GM12878 (cell line): ENCODE measurements around the gene ZBED4.

Experiments
- POLR2A ChIP-seq: IDR thresholded peaks from 2 replicates; pipeline ENCODE4 v1.6.1; 2011; ENCODE audit warnings: low read depth, mild to moderate bottlenecking, low read length
- RFX5 ChIP-seq: IDR thresholded peaks from 2 replicates; pipeline ENCODE4 v1.6.1; 2011; ENCODE audit warnings: low read depth, low read length, improper control_type of control experiment
- SP1 ChIP-seq: IDR thresholded peaks from one replicate; pipeline ENCODE4 v1.6.1; 2011; ENCODE audit warnings: low read depth, low read length
- SRF ChIP-seq, 2 experiments: IDR thresholded peaks; 2 replicates each; pipeline ENCODE4 v1.6.1; 2011; ENCODE audit warnings: low read depth in 2 of 2, low read length in 2 of 2, mild to moderate bottlenecking in 1 of 2, moderate library complexity in 1 of 2
- SUZ12 ChIP-seq: fragments of 200-600 bp; sonication (generic); IDR thresholded peaks from one replicate; pipeline ENCODE4 v1.6.1; 2018; ENCODE audit warnings: antibody characterized with exemption, mild to moderate bottlenecking; ENCODE audit not compliant: unreplicated experiment
- TAF1 ChIP-seq: IDR thresholded peaks from 2 replicates; pipeline ENCODE4 v1.6.1; 2011; ENCODE audit warnings: mild to moderate bottlenecking, low read depth, low read length, borderline replicate concordance
- ZSCAN29 ChIP-seq: fragments of 450-650 bp; IDR thresholded peaks from 2 replicates; pipeline ENCODE4 v1.6.1; 2017; ENCODE audit warnings: mild to moderate bottlenecking, moderate library complexity
- TF ChIP-seq, protein P1 (sequence below), 3 experiments: IDR thresholded peaks in 2 of 3; conservative IDR thresholded peaks in 1 of 3; 2 replicates each; pipeline ENCODE4 v1.5.1; 2011; ENCODE audit warnings: low read depth in 3 of 3, low read length in 3 of 3, mild to moderate bottlenecking in 3 of 3, control low read depth in 2 of 3, moderate library complexity in 2 of 3, inconsistent platforms in 1 of 3, mixed read lengths in 1 of 3; ENCODE audit not compliant: control insufficient read depth in 2 of 3, insufficient read depth in 1 of 3; ENCODE audit errors: extremely low read depth in 1 of 3

GRCh38 chr22:49845241-49845640, 8.4 kb upstream of the ZBED4 start:
- no peak for TF ChIP-seq RFX5
- TF ChIP-seq POLR2A: no peak
- TF ChIP-seq SP1: no peak
- no peak for TF ChIP-seq ZSCAN29
- no peak for TF ChIP-seq TAF1
- no peak for TF ChIP-seq SUZ12
- TF ChIP-seq, protein P1, sequence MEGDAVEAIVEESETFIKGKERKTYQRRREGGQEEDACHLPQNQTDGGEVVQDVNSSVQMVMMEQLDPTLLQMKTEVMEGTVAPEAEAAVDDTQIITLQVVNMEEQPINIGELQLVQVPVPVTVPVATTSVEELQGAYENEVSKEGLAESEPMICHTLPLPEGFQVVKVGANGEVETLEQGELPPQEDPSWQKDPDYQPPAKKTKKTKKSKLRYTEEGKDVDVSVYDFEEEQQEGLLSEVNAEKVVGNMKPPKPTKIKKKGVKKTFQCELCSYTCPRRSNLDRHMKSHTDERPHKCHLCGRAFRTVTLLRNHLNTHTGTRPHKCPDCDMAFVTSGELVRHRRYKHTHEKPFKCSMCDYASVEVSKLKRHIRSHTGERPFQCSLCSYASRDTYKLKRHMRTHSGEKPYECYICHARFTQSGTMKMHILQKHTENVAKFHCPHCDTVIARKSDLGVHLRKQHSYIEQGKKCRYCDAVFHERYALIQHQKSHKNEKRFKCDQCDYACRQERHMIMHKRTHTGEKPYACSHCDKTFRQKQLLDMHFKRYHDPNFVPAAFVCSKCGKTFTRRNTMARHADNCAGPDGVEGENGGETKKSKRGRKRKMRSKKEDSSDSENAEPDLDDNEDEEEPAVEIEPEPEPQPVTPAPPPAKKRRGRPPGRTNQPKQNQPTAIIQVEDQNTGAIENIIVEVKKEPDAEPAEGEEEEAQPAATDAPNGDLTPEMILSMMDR (IDR thresholded peaks at IDR 0.05 in 2 of 3, conservative IDR thresholded peaks at IDR 0.05 in 1 of 3; ENCODE audit: control insufficient read depth in 2 of 3, extremely low read depth in 1 of 3, insufficient read depth in 1 of 3, low read depth in 3 of 3, low read length in 3 of 3): no peak
- TF ChIP-seq SRF (IDR thresholded peaks at IDR 0.05; ENCODE audit: low read depth in 2 of 2, low read length in 2 of 2): no peak
